T-helper 1 cell (primary cell): Measurements from ENCODE around the gene KCNQ2.
"Not testable (repeated sequence)": the region's sequence is repeated elsewhere in the genome, so short reads cannot be mapped to it uniquely, and the experiment has no call there.

Experiments used
- DNase-seq, 5 donors: peaks; one replicate each; pipeline ENCODE4 v3.0.0-alpha.2; 2012 to 2020

The KCNQ2 gene

DNA sequence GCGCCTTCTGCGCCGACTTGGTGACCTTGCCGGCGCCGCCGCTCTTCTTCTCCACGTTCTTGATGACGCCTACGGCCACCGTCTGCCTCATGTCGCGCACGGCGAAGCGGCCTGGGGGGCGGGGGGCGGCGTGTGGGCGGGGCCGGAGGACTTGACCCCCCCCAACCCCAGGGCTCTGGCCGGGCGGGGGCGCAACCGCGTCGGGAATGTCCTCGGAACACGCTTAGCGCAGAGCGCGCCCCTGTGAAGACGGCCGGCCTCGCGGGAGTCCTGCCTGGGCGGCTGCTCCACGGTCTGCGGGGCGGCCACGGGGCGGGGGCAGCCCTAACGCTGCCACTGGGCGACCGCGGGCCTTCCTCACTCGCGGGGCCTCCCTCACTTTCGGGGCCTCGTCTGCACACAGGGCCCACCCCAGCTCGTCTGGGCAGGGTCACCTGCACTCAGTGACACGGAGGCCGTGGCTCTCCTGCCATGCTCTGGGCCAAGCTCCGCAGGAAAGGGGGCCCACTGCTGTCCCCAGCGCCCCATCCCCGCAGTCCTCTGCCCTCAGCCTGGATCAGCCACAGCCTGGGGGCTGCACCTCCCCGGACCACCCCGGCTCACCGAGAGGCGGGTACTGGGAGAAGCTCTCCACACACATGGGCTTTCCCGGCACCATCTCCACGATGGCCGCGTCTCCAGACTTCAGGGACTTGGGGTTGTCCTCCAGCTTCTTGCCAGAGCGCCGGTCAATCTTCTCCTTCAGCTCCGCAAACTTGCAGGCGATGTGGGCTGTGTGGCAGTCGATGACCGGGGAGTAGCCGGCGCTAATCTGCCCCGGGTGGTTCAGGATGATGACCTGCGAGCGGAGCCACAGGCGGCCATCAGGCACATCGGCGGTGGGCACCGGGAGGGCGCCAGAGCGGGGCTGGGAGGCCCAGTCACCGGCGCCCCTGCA, 16.1 kb upstream of the KCNQ2 start:
- DNase-seq: no peak

DNA sequence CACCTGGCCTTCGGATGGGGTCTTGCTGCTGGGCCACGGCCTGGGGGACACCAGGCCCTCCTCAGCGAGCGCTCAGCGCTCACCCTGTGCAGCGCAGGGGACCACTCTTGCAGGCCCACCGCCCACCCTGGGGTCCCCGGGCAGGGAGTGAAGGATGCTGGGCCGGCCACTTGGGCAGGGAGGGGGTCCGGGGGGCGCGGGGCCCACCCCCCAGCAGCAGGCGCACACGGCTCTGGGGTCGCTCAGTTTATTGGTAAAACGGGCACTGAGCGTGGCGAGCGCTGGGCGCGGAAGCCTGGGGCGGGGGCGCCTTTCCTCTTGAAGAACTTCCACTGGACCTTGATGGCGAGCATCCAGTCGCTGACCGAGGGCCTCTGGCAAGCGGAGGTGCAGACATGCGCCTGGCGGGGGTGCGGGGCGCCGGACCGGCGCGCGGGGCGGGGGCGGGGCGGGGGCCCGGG, 15.4 kb upstream of the KCNQ2 start:
- no peak for DNase-seq

DNA sequence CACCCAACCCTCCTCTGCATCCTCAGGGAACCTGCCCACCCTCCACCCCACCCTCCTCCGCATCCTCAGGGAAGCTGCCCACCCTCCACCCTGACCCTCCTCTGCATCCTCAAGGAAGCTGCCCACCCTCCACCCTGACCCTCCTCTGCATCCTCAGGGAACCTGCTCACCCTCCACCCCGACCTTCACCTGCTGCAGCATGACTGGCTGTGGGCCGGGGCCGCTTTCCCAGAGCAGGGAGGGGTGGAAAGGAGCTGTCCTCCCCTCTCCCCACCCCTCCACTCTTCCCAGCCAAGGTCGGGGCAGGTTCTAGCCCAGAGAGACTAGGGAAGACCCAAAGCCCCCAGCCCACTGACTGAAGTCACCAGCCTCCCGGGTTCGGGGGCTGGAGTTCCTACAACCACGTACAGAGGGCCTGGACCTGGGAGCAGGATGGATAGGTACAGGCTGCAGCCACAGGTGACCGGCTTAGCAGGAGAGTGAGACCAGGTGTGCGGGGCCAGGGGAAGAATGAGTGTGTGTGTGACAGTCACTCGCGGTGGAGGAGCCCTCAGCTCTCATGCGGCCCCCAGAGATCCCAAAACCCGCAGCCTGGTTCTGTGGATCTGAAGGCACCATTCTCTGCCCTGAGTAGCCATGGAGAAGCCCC, 14.8 kb upstream of the KCNQ2 start:
- DNase-seq: no peak

DNA sequence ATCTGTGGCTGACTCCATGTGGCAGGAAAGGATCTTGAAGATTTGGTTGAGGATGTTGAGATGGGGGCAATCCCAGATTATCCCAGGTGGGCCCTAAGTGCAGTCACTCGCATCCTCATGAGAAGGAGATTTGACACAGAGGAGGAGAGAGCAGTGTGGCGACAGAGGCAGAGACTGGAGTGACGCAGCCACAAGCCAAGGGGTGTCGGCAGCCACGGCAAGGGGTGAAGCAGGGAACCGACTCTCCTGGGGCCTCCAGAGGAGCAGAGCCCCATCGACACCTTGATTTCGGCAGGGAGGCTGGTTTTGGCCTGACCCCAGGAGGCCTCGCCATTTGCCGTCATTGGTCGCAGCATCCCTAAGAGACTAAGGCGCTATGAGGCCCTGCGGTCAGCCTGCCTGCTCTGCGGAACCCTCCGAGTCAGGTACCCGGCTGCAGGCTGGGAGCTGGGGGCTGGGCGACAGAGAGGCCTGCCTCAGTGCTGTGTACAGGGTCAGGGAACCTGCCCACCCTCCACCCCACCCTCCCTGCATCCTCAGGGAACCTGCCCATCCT, 13.9 kb upstream of the KCNQ2 start:
- no peak for DNase-seq

DNA sequence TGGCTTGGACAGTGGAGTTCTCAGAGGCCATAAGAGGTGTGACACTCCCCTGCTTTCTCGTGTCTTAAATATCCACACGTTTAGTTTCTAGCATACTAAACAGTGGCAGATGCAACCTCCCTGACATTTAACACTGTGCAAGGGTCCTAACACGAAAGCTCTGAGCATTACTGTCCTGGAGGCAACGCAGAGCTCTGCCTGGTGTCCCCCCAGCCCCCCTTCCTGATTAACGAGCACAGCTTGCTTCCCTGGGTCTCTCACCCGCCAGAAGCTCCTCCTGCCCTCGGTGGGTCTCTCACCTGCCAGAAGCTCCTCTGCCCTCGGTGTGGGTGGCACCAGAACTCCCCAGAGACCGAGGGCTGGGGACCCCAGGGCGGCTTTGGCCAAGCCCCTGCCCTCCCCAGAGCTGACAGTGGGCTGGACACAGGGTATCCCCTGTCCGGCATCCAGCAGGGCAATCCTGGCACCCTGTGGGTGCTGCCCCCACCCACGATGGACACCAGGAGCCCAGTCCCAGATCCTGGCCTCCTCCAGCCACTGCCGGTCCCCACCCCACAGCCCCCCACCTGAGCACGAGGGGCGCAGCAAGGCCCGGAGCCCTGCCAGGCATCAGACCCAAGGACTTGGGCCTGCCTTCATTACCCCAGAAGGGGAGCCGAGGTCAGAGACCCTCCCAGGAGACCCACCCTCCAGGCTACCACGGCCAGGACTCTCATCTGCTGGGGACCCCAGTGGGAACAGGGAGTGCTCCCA, 12.4 kb upstream of the KCNQ2 start:
- DNase-seq: no peak

DNA sequence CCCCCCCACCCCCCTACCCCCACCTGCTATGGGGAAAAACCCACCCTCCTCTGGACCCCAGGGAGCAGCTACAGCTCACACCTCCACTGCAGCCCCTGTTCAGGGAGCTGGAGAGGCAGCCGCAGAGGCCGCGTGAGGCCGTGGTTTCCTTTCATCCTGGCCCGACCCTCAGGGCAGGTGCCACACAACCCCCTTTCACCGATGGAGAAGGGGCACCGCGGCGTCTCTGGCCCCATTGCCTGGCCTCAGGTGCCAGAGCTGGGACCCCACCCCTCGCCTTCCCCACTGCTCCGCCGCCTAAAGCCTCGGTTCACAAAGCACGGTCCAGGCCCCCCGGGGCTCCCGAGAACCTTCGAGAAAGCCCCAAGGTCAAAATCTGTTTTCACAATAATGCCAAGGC, 11.8 kb upstream of the KCNQ2 start:
- DNase-seq: no peak

DNA sequence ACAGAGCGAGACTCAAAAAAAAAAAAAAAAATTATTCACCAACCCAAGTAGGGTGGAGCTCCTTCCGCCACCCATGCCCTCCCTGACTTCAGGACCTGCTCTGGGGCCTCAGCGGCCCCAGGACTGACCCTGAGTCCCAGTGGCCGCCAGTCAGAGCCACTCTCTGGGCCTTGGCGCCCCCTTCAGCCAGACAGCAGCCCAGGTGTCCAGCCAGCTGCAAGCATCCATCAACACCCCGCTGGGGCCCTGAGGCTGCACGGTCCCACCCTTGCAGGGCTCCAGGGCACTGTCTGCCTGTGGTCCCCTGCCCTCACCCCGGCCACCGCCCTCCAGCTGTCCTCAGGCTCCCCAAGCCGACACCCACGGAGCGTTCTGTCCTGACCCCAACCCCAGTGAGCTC, 11.4 kb upstream of the KCNQ2 start:
- DNase-seq: no peak

DNA sequence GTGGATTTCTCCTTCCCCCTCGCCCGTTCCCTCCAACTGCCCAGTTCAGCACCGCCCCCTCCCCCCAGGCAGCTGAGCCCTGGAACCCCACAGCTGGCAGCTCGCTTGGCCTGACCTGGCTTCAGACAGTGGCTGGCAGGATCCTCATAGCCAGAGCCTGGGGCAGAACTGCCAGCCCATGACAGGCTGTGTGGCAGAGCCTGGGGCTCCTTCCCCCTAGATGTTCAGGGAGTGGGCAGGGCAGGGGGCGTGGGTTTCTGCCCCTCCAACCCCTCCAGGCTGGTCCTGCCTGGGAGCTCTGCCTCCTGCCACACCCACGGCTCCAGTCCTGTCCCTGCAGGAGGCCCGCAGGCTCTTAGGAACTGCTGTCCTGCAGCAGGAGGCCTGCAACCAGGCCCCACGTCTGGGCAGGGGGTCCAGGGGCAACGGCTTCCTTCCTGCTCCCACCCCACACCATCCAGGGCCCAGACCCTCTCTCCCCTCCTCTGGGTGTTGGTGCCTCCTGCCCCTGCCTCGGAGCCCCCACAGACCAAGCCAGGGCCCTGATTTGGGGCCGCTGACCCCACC, 9.6 kb upstream of the KCNQ2 start:
- no peak for DNase-seq

DNA sequence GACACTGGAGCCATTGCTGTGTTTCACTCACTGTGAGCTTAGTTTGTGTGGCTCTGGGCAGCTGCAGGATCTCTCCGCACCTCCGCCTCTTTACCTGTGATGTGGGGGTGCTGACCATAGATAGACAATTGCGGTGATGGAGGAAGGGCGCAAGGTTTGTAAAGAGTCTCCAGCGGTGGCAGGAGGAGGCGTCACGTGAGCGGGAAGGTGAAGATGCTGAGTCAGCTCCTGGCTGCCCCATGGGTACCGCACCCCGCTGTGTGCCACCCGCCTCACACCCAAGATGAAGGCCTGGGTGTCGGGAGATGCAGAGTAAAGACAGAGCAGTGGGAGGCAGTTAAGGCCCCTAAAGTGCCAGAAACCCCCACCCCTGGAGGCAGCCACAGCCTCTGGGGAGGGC, 9.0 kb upstream of the KCNQ2 start:
- no peak for DNase-seq

DNA sequence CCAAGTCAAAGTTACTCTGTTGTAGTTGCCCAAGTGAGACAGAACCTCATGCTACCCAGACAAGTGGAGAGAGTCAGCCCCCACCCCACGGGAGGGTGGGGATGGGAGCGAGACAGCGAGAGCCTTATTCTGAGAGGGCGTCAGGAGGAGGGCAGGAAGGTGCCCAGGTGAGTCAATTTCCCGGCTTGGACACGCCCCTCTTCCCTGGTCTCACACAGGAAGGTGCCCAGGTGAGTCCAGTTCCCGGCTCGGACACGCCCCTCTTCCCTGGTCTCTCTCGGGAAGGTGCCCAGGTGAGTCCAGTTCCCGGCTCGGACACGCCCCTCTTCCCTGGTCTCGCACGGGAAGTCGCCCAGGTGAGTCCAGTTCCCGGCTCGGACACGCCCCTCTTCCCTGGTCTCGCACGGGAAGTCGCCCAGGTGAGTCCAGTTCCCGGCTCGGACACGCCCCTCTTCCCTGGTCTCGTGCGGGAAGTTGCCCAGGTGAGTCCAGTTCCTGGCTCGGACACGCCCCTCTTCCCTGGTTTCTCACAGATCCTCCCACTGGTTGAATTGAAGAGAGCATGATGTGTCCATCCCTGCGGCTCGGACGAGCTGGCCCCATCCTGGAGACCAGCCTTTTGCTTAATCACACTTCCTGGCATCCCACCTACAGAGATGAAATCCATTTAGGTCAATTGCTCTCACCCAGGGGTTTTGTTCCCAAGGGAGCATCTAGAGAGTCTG, 7.4 kb upstream of the KCNQ2 start:
- DNase-seq: not testable (repeated sequence)

DNA sequence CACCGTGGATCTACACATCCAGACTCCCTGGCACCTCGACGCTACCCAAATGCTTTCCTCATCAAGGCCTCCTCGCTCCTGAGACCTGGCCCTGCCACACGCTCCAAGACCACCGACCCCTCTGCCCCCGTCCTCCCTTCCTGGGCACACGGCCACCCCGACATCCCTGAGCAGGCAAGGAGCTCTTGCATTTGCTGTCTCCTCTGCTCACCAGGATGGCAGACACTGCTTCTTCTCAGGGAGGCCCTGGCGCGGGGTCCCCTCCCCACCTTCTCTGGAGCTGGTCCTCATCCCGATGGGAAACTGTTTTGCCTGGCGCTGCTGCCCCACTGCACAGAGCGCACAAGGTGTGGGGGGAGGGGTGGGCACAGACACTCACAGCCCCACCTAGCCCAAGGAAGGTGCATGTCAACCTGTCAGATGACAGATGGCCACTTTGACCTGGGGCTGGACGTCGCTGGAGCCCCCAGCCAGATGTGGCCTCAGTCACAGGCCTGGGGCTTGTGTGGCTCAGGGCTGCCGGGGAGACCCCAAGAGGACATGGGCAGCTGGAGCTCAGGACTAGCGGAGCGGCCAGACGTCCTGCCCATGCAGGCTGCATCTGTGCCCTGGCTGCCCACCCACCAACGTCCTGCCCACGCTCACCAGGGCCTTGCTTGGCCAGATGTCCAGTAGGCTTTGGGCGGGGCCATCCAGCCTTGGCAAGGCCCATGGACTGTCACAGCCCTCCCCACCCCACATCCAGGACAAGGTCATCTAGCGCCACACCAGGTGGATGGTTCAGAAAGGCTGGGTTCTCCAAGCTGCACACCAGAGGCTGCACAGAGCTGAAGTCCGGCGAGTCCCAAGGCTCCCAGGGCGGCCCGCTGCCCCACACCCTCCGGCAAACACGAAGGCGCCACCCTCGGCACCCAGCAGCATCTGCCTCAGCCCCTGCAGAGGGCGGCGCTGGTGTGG, 6.2 kb upstream of the KCNQ2 start:
- no peak for DNase-seq

DNA sequence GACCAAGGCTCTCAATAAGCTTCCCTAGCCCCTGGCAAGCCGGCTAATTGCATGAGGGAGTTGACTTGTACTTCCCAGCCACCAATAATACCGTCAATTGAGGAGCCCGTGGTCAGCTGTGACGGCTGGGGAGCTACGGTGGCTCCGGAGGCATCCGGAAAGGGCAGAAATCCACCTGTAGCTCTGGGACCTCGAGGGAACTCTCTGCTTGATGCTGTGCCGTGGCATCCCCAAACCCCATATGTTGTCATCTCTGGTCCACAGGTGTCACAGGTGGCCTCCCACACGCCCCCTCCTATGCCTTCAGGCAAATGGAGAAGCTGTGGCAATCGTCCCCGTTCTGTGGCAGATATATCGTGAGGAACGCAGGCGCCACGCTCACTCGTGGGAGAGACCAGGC, 5.5 kb upstream of the KCNQ2 start:
- DNase-seq: no peak

DNA sequence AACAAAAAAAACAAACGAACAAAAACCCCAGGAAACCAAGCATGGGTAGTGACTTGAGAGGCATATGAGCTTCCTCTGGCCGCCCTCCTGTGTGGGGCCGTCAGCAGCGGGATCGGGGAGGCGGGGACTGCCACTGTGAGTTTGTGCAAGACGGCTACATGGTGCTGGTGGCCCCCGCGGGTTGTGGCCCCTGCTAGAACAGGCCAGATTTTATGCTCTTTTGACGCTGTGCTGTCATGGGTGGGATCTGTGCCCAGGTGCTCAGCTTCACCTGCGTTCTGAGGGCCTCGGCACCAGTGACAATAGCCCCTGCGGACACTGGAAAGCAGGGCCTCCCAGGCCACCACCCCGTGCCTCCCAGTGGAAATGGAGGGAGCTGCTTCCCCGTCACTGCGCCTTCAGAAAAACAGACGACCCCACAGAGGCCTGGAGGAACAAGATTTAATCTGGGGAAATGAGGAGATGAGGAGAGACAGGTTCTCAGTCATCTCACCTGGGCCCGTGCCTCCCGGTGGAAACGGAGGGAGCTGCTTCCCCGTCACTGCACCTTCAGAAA, 4.7 kb upstream of the KCNQ2 start:
- DNase-seq: no peak

DNA sequence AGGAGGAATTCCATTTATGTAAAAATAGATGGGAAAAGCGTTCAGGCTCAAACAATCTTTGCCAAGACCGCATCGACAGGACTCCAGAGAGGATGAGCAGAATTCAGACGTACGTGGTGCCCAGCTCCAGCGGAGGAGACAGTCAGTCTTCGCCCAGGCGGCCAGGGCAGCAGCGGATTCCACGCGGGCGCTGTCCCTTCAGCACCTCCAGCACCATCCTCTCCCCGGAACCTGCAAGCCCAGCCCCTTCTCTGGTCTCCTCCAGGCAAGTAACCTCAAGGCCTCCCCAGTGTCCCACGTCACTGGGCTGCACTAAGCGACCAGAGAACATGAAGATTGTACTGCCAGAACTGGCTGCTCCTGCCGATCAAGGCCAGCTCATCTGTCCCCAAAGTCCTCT, 2.8 kb upstream of the KCNQ2 start:
- no peak for DNase-seq

DNA sequence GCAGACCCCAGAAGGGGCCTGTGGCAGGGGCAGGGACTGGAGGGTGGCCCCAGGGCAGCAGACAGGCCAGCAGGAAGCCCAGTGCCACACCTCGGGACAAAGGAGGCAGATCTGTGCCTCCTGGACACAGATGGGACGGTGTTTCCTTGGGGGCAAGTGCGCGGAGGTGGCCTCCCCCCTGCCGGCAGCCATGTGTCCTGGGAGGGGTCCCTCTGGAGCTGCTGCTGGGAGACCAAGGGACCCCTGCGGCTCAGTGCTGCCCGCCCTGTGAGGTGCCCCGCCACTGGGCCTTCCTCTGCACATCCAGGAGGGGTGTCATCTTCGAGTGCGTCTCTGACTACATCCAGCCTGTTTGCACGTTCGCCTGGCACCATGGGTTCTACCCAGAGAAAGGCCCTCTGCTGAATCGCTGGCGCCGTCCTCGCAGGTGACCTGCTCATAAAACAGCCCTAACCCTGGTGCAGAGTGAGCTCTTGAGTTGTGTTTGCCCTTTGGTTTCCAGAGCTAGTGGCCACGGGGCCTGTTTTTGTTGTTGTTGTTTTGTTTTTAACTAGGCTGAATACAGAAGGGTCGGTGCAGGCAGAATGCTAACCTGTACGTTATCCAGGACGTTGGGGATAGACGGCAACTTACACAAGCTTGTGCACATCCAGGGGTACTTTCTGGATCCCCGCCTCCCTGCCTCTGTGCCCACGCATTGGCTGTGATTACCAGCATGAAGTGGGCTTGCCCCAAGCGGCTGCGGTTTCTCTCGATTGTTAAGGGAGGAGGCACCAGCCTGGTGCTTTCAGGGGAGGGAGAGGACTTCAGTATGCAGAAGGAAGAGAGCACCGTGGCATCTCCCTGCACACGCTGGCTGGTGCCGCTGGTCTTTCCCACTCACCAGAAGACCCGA, 1.3 kb upstream of the KCNQ2 start:
- no peak for DNase-seq

DNA sequence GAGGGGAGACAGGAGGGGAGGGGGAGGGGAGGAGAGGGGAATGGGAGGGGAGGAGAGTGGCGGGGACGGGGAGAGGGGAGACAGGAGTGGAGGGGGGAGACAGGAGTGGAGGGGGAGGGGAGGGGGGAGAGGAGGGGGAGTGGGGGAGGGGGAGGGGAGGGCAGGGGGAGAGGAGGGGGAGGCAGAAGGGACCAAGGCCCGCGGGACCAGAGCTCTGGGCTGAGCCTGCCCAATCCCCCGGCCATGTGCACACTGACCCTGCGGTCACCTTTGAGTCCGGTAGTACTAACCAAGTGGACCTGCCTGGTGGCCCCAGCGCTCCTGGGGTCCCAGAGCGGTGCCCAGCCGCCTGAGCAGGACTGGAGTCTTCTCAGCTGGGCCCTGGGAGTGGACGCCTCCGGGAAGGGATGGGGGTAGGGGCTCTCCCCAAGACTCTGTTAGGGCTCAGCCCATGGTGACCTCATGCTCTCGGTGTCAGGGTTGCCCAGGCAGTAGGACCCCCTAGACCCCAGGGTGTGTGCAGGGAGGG, 471 bp upstream of the KCNQ2 start:
- no peak for DNase-seq

DNA sequence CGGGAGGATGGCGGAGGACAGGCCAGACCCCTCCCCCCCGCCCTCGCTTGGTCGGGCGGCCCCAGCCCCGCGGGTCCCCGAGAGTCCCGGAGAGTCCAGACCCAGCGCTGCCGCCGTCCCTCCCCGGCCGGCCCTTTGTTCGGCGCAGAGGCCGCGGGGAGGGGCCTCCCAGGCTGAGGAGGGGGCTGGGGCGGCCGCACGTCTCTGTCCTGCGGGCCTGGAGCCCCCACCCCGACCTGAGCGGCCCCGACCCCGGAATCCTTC, 806 bp downstream of the KCNQ2 start:
- DNase-seq: no peak

DNA sequence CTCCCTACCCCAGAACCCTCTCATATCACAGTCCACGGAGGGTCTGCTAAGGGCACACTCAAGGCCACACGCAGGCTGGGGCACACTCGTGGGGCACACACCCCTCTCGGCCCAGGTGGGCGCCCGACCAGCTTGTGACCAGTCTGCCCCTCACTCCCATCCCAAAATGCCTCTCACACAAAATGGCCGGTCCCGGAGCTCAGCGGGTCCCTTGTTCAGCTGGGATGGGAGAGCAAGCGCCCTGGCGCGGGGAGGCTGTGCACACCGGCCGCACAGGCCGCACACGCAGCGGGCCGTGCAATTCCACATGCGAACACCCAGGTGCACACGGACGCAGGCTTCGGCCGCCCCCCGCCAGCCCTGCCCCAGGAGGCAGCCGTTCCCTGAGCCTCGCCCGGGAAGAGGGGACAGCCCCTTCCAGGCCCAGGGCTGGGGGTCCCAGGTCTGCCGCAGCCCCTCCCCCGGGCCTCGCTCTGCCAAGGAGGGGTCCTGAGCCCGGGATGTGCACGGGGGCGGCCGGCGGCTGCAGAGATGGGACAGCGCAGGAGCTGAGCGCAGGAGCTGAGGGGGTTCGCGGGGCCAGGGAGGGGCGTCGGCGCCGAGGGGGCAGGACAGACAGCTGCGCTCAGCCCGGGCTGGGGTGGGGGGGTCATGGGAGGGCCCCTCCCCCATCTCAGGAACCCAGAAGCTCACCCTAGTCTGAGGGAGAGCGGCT, 1.3 kb downstream of the KCNQ2 start:
- DNase-seq: no peak

DNA sequence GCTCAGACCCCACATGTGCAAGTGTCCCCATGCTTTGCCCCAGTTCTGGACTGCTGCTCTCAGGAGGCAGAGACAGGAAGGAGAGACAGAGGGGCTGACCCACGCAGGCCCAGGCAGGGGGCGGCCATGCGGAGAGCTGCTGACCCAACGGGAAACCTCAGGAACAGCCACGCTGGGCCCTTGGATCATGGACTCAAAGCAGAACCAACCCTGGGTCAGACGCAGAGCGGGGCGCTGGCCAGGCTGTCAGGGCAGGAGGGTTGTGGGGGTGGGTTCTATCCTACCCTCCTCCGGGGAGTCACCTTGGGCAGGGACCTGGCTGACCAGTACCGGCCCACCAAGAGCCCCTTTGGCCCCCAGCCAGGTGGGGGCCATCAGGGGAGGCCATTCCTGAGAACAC, 2.0 kb downstream of the KCNQ2 start:
- no peak for DNase-seq
